ENCODE results near the gene GABBR2. TPM values are rescaled to one million over a fixed set of nuclear protein-coding genes. Genes with fewer than 3 reads are reported as not detected.

Gene GABBR2
- total and polyA plus RNA-seq, 9 of the 15 experiments (the other 6 are each of a cell fraction or from before 2014, with no cell fraction given), result 0.15 to 1.9 (median 0.32) TPM

DNA sequence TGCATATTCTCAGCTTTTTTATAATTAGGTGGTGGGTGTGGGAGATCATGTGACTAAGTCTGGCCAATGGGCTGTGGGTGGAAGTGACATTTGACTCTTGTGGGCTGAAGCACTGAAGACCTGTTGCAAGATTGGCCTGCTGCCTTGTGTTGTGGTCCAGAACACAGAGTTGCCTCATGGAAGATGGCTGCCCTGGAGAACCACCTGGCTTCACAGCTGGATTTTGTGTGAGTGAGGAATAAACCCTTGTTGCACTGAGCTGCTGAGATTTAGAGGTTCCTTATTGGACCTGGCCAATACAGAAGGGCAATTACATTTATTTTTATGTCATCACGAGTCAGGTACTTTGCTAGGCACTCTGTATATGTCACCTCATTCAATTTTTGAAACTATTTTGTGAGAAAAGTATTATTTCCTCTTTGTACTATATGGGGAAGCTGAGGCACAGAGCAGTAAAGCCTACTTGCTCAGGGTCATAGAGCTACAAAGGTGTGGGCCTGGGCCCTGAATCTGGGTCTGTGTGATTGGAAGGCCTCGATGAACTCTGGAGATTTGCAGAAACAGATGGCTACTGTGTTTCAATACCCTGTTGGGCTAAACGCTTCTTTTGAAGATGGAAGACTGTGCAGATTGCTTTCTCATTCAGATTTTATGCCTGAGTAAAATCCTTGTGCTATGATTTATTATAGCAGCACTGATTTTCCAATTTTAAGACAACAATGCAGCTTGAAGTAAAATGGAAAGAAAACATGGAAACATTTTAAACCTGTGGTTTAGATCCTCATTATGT lies 382.1 kb downstream of the GABBR2 start (continued):
- no peak for TF ChIP-seq KLF6 (CRISPR knock-in tag; IDR thresholded peaks at IDR 0.05; ENCODE audit: borderline replicate concordance)
- no peak for TF ChIP-seq ZNF436 (CRISPR knock-in tag; IDR thresholded peaks at IDR 0.05)
- peak; percentile 20 for TF ChIP-seq TBP (optimal IDR thresholded peaks at IDR 0.05; ENCODE audit: low read depth, low read length)
- TF ChIP-seq, protein P1, sequence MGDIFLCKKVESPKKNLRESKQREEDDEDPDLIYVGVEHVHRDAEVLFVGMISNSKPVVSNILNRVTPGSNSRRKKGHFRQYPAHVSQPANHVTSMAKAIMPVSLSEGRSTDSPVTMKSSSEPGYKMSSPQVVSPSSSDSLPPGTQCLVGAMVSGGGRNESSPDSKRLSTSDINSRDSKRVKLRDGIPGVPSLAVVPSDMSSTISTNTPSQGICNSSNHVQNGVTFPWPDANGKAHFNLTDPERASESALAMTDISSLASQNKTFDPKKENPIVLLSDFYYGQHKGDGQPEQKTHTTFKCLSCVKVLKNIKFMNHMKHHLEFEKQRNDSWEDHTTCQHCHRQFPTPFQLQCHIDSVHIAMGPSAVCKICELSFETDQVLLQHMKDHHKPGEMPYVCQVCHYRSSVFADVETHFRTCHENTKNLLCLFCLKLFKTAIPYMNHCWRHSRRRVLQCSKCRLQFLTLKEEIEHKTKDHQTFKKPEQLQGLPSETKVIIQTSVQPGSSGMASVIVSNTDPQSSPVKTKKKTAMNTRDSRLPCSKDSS (IDR thresholded peaks at IDR 0.05; ENCODE audit: low read depth, partially characterized antibody), result no peak
- TF ChIP-seq ZNF561 (CRISPR knock-in tag; conservative IDR thresholded peaks at IDR 0.05), result no peak
- no peak for TF ChIP-seq CBX2 (IDR thresholded peaks at IDR 0.05; ENCODE audit: insufficient read depth, low read length, poor library complexity, severe bottlenecking)
- no peak for TF ChIP-seq CBX1 (IDR thresholded peaks at IDR 0.05; ENCODE audit: low read depth)
- no peak for TF ChIP-seq RAD21 (CRISPR knock-in tag; conservative IDR thresholded peaks at IDR 0.05 in 1 of 2, IDR thresholded peaks at IDR 0.05 in 1 of 2)
- TF ChIP-seq FOS (IDR thresholded peaks at IDR 0.05; ENCODE audit: extremely low read depth, insufficient read length), result peak; percentile 73
- peak; percentile 77 for TF ChIP-seq HDAC2 (IDR thresholded peaks at IDR 0.05)
- no peak; the same call in 1 of the 2 replicates for TF ChIP-seq EGR1 (conservative IDR thresholded peaks at IDR 0.05)
- TF ChIP-seq, protein P2, sequence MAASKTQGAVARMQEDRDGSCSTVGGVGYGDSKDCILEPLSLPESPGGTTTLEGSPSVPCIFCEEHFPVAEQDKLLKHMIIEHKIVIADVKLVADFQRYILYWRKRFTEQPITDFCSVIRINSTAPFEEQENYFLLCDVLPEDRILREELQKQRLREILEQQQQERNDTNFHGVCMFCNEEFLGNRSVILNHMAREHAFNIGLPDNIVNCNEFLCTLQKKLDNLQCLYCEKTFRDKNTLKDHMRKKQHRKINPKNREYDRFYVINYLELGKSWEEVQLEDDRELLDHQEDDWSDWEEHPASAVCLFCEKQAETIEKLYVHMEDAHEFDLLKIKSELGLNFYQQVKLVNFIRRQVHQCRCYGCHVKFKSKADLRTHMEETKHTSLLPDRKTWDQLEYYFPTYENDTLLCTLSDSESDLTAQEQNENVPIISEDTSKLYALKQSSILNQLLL (CRISPR knock-in tag; IDR thresholded peaks at IDR 0.05; ENCODE audit: borderline replicate concordance), result no peak
- TF ChIP-seq ZNF77 (CRISPR knock-in tag; IDR thresholded peaks at IDR 0.05), result no peak
- no peak for TF ChIP-seq FOXA1 (IDR thresholded peaks at IDR 0.05; ENCODE audit: borderline replicate concordance)
- TF ChIP-seq CEBPB (tag; IDR thresholded peaks at IDR 0.05), result peak; percentile 88
- TF ChIP-seq, protein P3, sequence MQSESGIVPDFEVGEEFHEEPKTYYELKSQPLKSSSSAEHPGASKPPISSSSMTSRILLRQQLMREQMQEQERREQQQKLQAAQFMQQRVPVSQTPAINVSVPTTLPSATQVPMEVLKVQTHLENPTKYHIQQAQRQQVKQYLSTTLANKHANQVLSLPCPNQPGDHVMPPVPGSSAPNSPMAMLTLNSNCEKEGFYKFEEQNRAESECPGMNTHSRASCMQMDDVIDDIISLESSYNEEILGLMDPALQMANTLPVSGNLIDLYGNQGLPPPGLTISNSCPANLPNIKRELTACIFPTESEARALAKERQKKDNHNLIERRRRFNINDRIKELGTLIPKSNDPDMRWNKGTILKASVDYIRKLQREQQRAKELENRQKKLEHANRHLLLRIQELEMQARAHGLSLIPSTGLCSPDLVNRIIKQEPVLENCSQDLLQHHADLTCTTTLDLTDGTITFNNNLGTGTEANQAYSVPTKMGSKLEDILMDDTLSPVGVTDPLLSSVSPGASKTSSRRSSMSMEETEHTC (IDR thresholded peaks at IDR 0.05), result no peak
- no peak for TF ChIP-seq HDAC3 (IDR thresholded peaks at IDR 0.05; ENCODE audit: borderline replicate concordance, partially characterized antibody)
- peak; percentile 48; the same call in 1 of the 2 replicates for TF ChIP-seq PHF21A (IDR thresholded peaks at IDR 0.05; ENCODE audit: borderline replicate concordance, low read depth)
- TF ChIP-seq, protein P4, sequence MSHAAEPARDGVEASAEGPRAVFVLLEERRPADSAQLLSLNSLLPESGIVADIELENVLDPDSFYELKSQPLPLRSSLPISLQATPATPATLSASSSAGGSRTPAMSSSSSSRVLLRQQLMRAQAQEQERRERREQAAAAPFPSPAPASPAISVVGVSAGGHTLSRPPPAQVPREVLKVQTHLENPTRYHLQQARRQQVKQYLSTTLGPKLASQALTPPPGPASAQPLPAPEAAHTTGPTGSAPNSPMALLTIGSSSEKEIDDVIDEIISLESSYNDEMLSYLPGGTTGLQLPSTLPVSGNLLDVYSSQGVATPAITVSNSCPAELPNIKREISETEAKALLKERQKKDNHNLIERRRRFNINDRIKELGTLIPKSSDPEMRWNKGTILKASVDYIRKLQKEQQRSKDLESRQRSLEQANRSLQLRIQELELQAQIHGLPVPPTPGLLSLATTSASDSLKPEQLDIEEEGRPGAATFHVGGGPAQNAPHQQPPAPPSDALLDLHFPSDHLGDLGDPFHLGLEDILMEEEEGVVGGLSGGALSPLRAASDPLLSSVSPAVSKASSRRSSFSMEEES (CRISPR knock-in tag; IDR thresholded peaks at IDR 0.05), result peak; percentile 97
- TF ChIP-seq YY1 (IDR thresholded peaks at IDR 0.05; ENCODE audit: borderline replicate concordance in 1 of 3, control insufficient read depth in 1 of 3, extremely low read depth in 1 of 3, insufficient read depth in 3 of 3, insufficient read length in 1 of 3, insufficient replicate concordance in 2 of 3, low read depth in 1 of 3, low read length in 2 of 3), result peak; percentile 22 to 89 (median 74)
- TF ChIP-seq TCF3 (CRISPR knock-in tag; IDR thresholded peaks at IDR 0.05), result 0 out of 2 replicates have a peak, but pooled peaks have one; percentile 17

Data from K562 (cell line).